Nephron progenitor cell (in vitro differentiated cells): Measurements from ENCODE around the gene CACNA1H.
A peak's percentile ranks its signal among the peaks of the same experiment; 100 is the strongest.

ENCODE experiments used
- DNase-seq: peaks from one replicate; pipeline ENCODE4 v3.0.0; 2021
- H3K27ac Mint-ChIP-seq: 2 replicates; pipeline ENCODE4 v1.8.0; 2021; ENCODE audit warnings: mild to moderate bottlenecking, moderate library complexity, mixed read lengths
- H3K27me3 Mint-ChIP-seq: 2 replicates; pipeline ENCODE4 v1.8.0; 2021; ENCODE audit warnings: mild to moderate bottlenecking, low read depth, mixed read lengths; ENCODE audit not compliant: poor library complexity
- H3K36me3 Mint-ChIP-seq: 2 replicates; pipeline ENCODE4 v1.8.0; 2021; ENCODE audit warnings: low read depth, mixed read lengths
- H3K4me1 Mint-ChIP-seq: 2 replicates; pipeline ENCODE4 v1.8.0; 2021; ENCODE audit warnings: mixed read lengths
- H3K4me3 Mint-ChIP-seq: 2 replicates; pipeline ENCODE4 v1.8.0; 2021; ENCODE audit warnings: mild to moderate bottlenecking, moderate library complexity, mixed read lengths
- H3K9me3 Mint-ChIP-seq: 2 replicates; pipeline ENCODE4 v1.8.0; 2021; ENCODE audit warnings: mild to moderate bottlenecking, moderate library complexity, mixed read lengths
- CTCF ChIP-seq: fragments of 200-600 bp; sonication (generic); IDR thresholded peaks from 2 replicates; pipeline ENCODE4 v1.5.0; 2021; ENCODE audit warnings: antibody characterized with exemption

The CACNA1H gene

GRCh38 chr16:1220841-1221627 is 68.1 kb downstream of the CACNA1H start:
- Mint-ChIP-seq H3K4me1 (no peaks in the 10 kb centered on the region), H3K36me3 (peaks cover 5% of the 10 kb centered on the region), H3K9me3 (no peaks in the 10 kb centered on the region), H3K4me3 (no peak overlapping the region), H3K27ac (no peak overlapping the region), H3K27me3 (no peaks in the 10 kb centered on the region)
- DNase-seq: no peak
- TF ChIP-seq CTCF: no peak

GRCh38 chr16:1221628-1222552 is 69.0 kb downstream of the CACNA1H start:
- Mint-ChIP-seq H3K9me3 (no peaks in the 10 kb centered on the region), H3K4me3 (no peak overlapping the region), H3K4me1 (no peaks in the 10 kb centered on the region), H3K27ac (no peak overlapping the region), H3K27me3 (no peaks in the 10 kb centered on the region), H3K36me3 (peaks cover 5% of the 10 kb centered on the region)
- no peak for DNase-seq
- TF ChIP-seq CTCF: no peak

GRCh38 chr16:1222553-1223354 is 69.8 kb downstream of the CACNA1H start:
- DNase-seq: no peak
- no peaks in the 10 kb centered on the region for H3K27me3 Mint-ChIP-seq
- H3K27ac Mint-ChIP-seq: no peak overlapping the region
- no peaks in the 10 kb centered on the region for H3K4me1 Mint-ChIP-seq
- H3K9me3 Mint-ChIP-seq: no peaks in the 10 kb centered on the region
- no peak for TF ChIP-seq CTCF
- H3K36me3 Mint-ChIP-seq: peaks cover 5% of the 10 kb centered on the region
- no peak overlapping the region for H3K4me3 Mint-ChIP-seq

- H3K27me3 Mint-ChIP-seq: no peaks in the 10 kb centered on the region
- no peak overlapping the region for H3K4me3 Mint-ChIP-seq
- H3K9me3 Mint-ChIP-seq: no peaks in the 10 kb centered on the region
- peaks cover 5% of the 10 kb centered on the region for H3K36me3 Mint-ChIP-seq
- TF ChIP-seq CTCF: no peak
- no peak for DNase-seq
- no peaks in the 10 kb centered on the region for H3K4me1 Mint-ChIP-seq
- H3K27ac Mint-ChIP-seq: peak overlapping the region; percentile 88
These were observed 70.7 kb downstream of the CACNA1H start for GRCh38 chr16:1223355-1224214.

- no peaks in the 10 kb centered on the region for H3K27me3 Mint-ChIP-seq
- H3K4me1 Mint-ChIP-seq: no peaks in the 10 kb centered on the region
- no peak overlapping the region for H3K4me3 Mint-ChIP-seq
- no peaks in the 10 kb centered on the region for H3K9me3 Mint-ChIP-seq
- no peak overlapping the region for H3K27ac Mint-ChIP-seq
- H3K36me3 Mint-ChIP-seq: peaks cover 5% of the 10 kb centered on the region
- no peak for DNase-seq
- TF ChIP-seq CTCF: no peak
These were observed 71.7 kb downstream of the CACNA1H start for GRCh38 chr16:1224558-1224957.
